Melanocyte of skin (primary cell): ENCODE measurements around the gene PWP2. TPM values are rescaled to one million over a fixed set of nuclear protein-coding genes. Genes with fewer than 3 reads are reported as not detected.

Source experiments
- total RNA-seq, 2 donors: library from RNA; depleted of rRNA; stranded (reverse); fragments of >200 nt; gene quantifications; 2 replicates each; pipeline ENCODE4 v1.2.3, GENCODE V29; 2012

PWP2 gene
- total RNA-seq, result 10 to 100 TPM in 1 of 2 donors, 1 to 10 TPM in 1; 1.7 to 25.3 TPM

DNA sequence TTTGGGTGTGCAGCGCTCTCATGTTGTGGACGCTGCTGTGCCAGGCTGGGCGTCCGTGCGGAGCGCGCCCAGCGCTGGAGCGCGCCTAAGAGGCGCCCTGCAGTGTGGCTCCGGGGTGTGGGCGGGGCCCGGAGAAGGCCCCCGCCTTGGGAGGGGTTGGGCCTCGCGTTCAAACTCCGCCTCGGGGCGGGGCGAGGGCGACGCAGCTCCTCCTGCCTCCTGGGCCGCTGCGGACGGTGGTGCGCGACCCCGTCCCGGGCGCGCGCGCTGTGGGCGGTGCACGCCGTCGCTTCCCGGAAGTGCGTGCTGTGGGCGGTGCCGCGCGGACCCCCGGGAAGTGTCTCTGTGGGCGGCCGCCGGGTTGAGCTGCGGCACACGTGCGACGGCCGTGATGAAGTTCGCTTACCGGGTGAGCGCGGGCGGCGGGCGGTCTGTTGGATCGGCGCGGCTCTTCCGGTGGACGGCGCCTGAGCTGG lies at the start of gene PWP2:
TSS of gene PWP2 (plus strand) at position 374 of the 476 bp plus-strand sequence. CDS start at position 392, 18 bp downstream.

Other genes with a start within 250 kb of the PWP2 start
- 10 to 100 TPM; 64.6 to 86.4 TPM for gene AGPAT3, start 242.2 kb upstream of the PWP2 start, total RNA-seq
- 10 to 100 TPM; 33.3 to 33.7 TPM for gene TRAPPC10, start 95.1 kb upstream of the PWP2 start, total RNA-seq
- gene GATD3, start 26.3 kb downstream of the PWP2 start, total RNA-seq, result 10 to 100 TPM in 1 of 2 donors, 1 to 10 TPM in 1; 8.6 to 35.0 TPM
- under 1 TPM in 1 of 2 donors, not detected in 1; under 0.01 TPM for gene ICOSLG, start 133.5 kb downstream of the PWP2 start, total RNA-seq
- not detected for gene DNMT3L, start 154.5 kb downstream of the PWP2 start, total RNA-seq
- gene AIRE, start 178.5 kb downstream of the PWP2 start, total RNA-seq, result not detected
- gene PFKL, start 192.7 kb downstream of the PWP2 start, total RNA-seq, result 100 to 1,000 TPM; 109 to 113 TPM
- gene CFAP410, start 232.0 kb downstream of the PWP2 start, total RNA-seq, result 10 to 100 TPM in 1 of 2 donors, 1 to 10 TPM in 1; 7.7 to 13.1 TPM
- under 1 TPM in 1 of 2 donors, not detected in 1; under 0.01 TPM for gene TRPM2, start 246.2 kb downstream of the PWP2 start, total RNA-seq